Activated CD8-positive, alpha-beta memory T cell treated with anti-CD3 and anti-CD28 coated beads, Interleukin-2, amount 10 ng/mL, durations not matched to agents 7 days and 5 days (primary cell): Measurements from ENCODE around the gene RAB24. TPM values are rescaled to one million over a fixed set of nuclear protein-coding genes. Genes with fewer than 3 reads are reported as not detected.
"Not testable (repeated sequence)": the region's sequence is repeated elsewhere in the genome, so short reads cannot be mapped to it uniquely, and the experiment has no call there.

ENCODE experiments used
- ATAC-seq: fragments of 150-1000 bp; cut with Tn5 transposase; one replicate; pipeline ENCODE4 v1.10.0; 2021; ENCODE audit warnings: moderate library complexity
- CTCF ChIA-PET: fragments of 350-600 bp; sonication (Branson Sonifier 250); formaldehyde crosslinking; loops from one replicate; lab custom pipeline; 2021; ENCODE audit warnings: antibody characterized with exemption; lab: Charles Lee
- DNase-seq: peaks from one replicate; pipeline ENCODE4 v3.0.0-alpha.2; 2020
- H3K27ac Mint-ChIP-seq: one replicate; pipeline ENCODE4 v1.8.0; 2021; ENCODE audit warnings: mild to moderate bottlenecking, mixed read lengths
- H3K27me3 Mint-ChIP-seq: one replicate; pipeline ENCODE4 v1.8.0; 2021; ENCODE audit warnings: mixed read lengths
- H3K36me3 Mint-ChIP-seq: one replicate; pipeline ENCODE4 v1.8.0; 2021; ENCODE audit warnings: mild to moderate bottlenecking, mixed read lengths
- H3K4me1 Mint-ChIP-seq: one replicate; pipeline ENCODE4 v1.8.0; 2021; ENCODE audit warnings: mixed read lengths
- H3K4me3 Mint-ChIP-seq: one replicate; pipeline ENCODE4 v1.8.0; 2021; ENCODE audit warnings: mild to moderate bottlenecking, moderate library complexity, mixed read lengths
- H3K9me3 Mint-ChIP-seq: one replicate; pipeline ENCODE4 v1.8.0; 2022; ENCODE audit warnings: low read depth, mixed read lengths
- total RNA-seq, 2 experiments: library from RNA; stranded (reverse); gene quantifications; one replicate each; pipeline ENCODE4 v1.2.3, GENCODE V29; 2021

Gene RAB24
- total RNA-seq, 2 experiments from 2014 or later: 40.5 to 50.8 TPM

GRCh38 chr5:177306674-177307543 is 3.4 kb upstream of the RAB24 start:
- Mint-ChIP-seq H3K4me1 (peaks cover 56% of the 10 kb centered on the region), H3K4me3 (no peak overlapping the region), H3K36me3 (peaks cover 54% of the 10 kb centered on the region), H3K27me3 (no peaks in the 10 kb centered on the region), H3K9me3 (no peaks in the 10 kb centered on the region), H3K27ac (peak overlapping the region; percentile 69)
- DNase-seq (no peak), ATAC-seq (no peak)
- CTCF ChIA-PET: interaction anchor here (1.3 to 8.1 kb wide), 5 partner anchors 9 to 193 kb away, joined by 4 to 79 read pairs (median 57); partner anchors contain the start of gene LMAN2

GRCh38 chr5:177306103-177306640 is 2.7 kb upstream of the RAB24 start:
- H3K4me3 Mint-ChIP-seq, H3K27me3 Mint-ChIP-seq, DNase-seq, ATAC-seq, H3K9me3 Mint-ChIP-seq: not testable (repeated sequence)
- Mint-ChIP-seq H3K36me3 (peaks cover 60% of the 10 kb centered on the region), H3K27ac (peak overlapping the region; percentile 47), H3K4me1 (peaks cover 64% of the 10 kb centered on the region)
- CTCF ChIA-PET: interaction anchor here (0.8 to 8.1 kb wide), 5 partner anchors 10 to 201 kb away, joined by 3 to 79 read pairs (median 4); partner anchors contain the start of gene LMAN2

GRCh38 chr5:177304392-177305119 is 1.0 kb upstream of the RAB24 start:
- H3K36me3 Mint-ChIP-seq: peaks cover 62% of the 10 kb centered on the region
- peak; percentile 66 for DNase-seq
- H3K27me3 Mint-ChIP-seq: no peaks in the 10 kb centered on the region

GRCh38 chr5:177303925-177304391 is 439 bp upstream of the RAB24 start:
- H3K27ac Mint-ChIP-seq: peak overlapping the region; percentile 94
- peaks cover 66% of the 10 kb centered on the region for H3K4me1 Mint-ChIP-seq
- no peaks in the 10 kb centered on the region for H3K9me3 Mint-ChIP-seq
- peak overlapping the region; percentile 89 for H3K4me3 Mint-ChIP-seq
- ATAC-seq (peak; percentile 5), DNase-seq (peak; percentile 63)
- CTCF ChIA-PET: interaction anchor here (0.6 to 3.7 kb wide), 14 partner anchors 8 to 193 kb away, joined by 3 to 22 read pairs (median 4); partner anchors contain the start of genes MXD3 and PDLIM7
- H3K27me3 Mint-ChIP-seq: no peaks in the 10 kb centered on the region
- H3K36me3 Mint-ChIP-seq: peaks cover 59% of the 10 kb centered on the region

More at GRCh38 chr5:177304392-177305119, 1.0 kb upstream of the RAB24 start:
- CTCF ChIA-PET: interaction anchor here (0.6 to 1.6 kb wide), 9 partner anchors 11 to 190 kb away, joined by 3 to 4 read pairs (median 3); no protein-coding TSS in a partner anchor
- ATAC-seq: no peak
- Mint-ChIP-seq H3K4me1 (peaks cover 66% of the 10 kb centered on the region), H3K4me3 (peak overlapping the region; percentile 89), H3K9me3 (no peaks in the 10 kb centered on the region), H3K27ac (peak overlapping the region; percentile 94)

GRCh38 chr5:177302354-177303110 is 987 bp downstream of the RAB24 start:
- Mint-ChIP-seq H3K27me3 (no peaks in the 10 kb centered on the region), H3K4me1 (peaks cover 75% of the 10 kb centered on the region), H3K27ac (peak overlapping the region; percentile 88), H3K36me3 (peaks cover 65% of the 10 kb centered on the region), H3K4me3 (peak overlapping the region; percentile 89), H3K9me3 (no peaks in the 10 kb centered on the region)
- DNase-seq (no peak), ATAC-seq (no peak)
- CTCF ChIA-PET: interaction anchor here (1.1 to 4.9 kb wide), 10 partner anchors 7 to 192 kb away, joined by 3 to 34 read pairs (median 6); partner anchors contain the start of gene MXD3

GRCh38 chr5:177301503-177302165 is 1.9 kb downstream of the RAB24 start:
- Mint-ChIP-seq H3K4me3 (peak overlapping the region; percentile 89), H3K27ac (peak overlapping the region; percentile 94), H3K4me1 (peaks cover 77% of the 10 kb centered on the region), H3K36me3 (peaks cover 63% of the 10 kb centered on the region), H3K27me3 (no peaks in the 10 kb centered on the region), H3K9me3 (no peaks in the 10 kb centered on the region)
- ATAC-seq (no peak), DNase-seq (no peak)
- CTCF ChIA-PET: interaction anchor here (0.7 to 4.9 kb wide), 8 partner anchors 8 to 191 kb away, joined by 3 to 34 read pairs (median 6); no protein-coding TSS in a partner anchor

- Mint-ChIP-seq H3K9me3 (no peaks in the 10 kb centered on the region), H3K27me3 (no peaks in the 10 kb centered on the region), H3K4me1 (peaks cover 77% of the 10 kb centered on the region), H3K36me3 (peaks cover 59% of the 10 kb centered on the region), H3K4me3 (peak overlapping the region; percentile 64), H3K27ac (peak overlapping the region; percentile 94)
- CTCF ChIA-PET: interaction anchor here (0.7 to 4.9 kb wide), 8 partner anchors 9 to 190 kb away, joined by 3 to 34 read pairs (median 6); no protein-coding TSS in a partner anchor
- DNase-seq: no peak
- ATAC-seq: no peak
These were observed 2.6 kb downstream of the RAB24 start for GRCh38 chr5:177300951-177301350.

GRCh38 chr5:177300236-177300880 is 3.2 kb downstream of the RAB24 start:
- Mint-ChIP-seq H3K4me3 (peak overlapping the region; percentile 64), H3K36me3 (peaks cover 58% of the 10 kb centered on the region)
- CTCF ChIA-PET: interaction anchor here (1.3 to 4.9 kb wide), 7 partner anchors 9 to 188 kb away, joined by 3 to 34 read pairs (median 7); partner anchors contain the start of gene LMAN2

GRCh38 chr5:177299697-177300096 is 3.8 kb downstream of the RAB24 start:
- peak overlapping the region; percentile 77 for H3K27ac Mint-ChIP-seq
- CTCF ChIA-PET: interaction anchor here (0.6 to 4.9 kb wide), 6 partner anchors 10 to 186 kb away, joined by 3 to 34 read pairs (median 4); partner anchors contain the start of gene LMAN2
- peaks cover 57% of the 10 kb centered on the region for H3K36me3 Mint-ChIP-seq
- no peaks in the 10 kb centered on the region for H3K27me3 Mint-ChIP-seq
- H3K4me3 Mint-ChIP-seq: no peak overlapping the region
- DNase-seq (no peak), ATAC-seq (no peak)
- H3K4me1 Mint-ChIP-seq: peaks cover 77% of the 10 kb centered on the region
- H3K9me3 Mint-ChIP-seq: no peaks in the 10 kb centered on the region

More at GRCh38 chr5:177300236-177300880, 3.2 kb downstream of the RAB24 start:
- no peaks in the 10 kb centered on the region for H3K9me3 Mint-ChIP-seq
- H3K4me1 Mint-ChIP-seq: peaks cover 77% of the 10 kb centered on the region
- H3K27ac Mint-ChIP-seq: peak overlapping the region; percentile 94
- peak; percentile 86 for DNase-seq
- no peaks in the 10 kb centered on the region for H3K27me3 Mint-ChIP-seq
- peak; percentile 64 for ATAC-seq

- H3K9me3 Mint-ChIP-seq: no peaks in the 10 kb centered on the region
- DNase-seq (no peak), ATAC-seq (no peak)
- no peaks in the 10 kb centered on the region for H3K27me3 Mint-ChIP-seq
- peaks cover 78% of the 10 kb centered on the region for H3K4me1 Mint-ChIP-seq
- no peak overlapping the region for H3K27ac Mint-ChIP-seq
- CTCF ChIA-PET: interaction anchor here (1.0 to 4.9 kb wide), 5 partner anchors 12 to 186 kb away, joined by 3 to 34 read pairs (median 5); no protein-coding TSS in a partner anchor
- H3K36me3 Mint-ChIP-seq: peaks cover 63% of the 10 kb centered on the region
- no peak overlapping the region for H3K4me3 Mint-ChIP-seq
These were observed 5.6 kb downstream of the RAB24 start for GRCh38 chr5:177297922-177298321.

- Mint-ChIP-seq H3K4me1 (peaks cover 72% of the 10 kb centered on the region), H3K27me3 (no peaks in the 10 kb centered on the region), H3K4me3 (no peak overlapping the region), H3K9me3 (no peaks in the 10 kb centered on the region), H3K36me3 (peaks cover 67% of the 10 kb centered on the region), H3K27ac (peak overlapping the region; percentile 82)
- no peak for DNase-seq
- CTCF ChIA-PET: interaction anchor here (0.8 to 1.8 kb wide), 7 partner anchors 13 to 225 kb away, joined by 3 to 8 read pairs (median 3); no protein-coding TSS in a partner anchor
- ATAC-seq: peak; percentile 15
These were observed 6.9 kb downstream of the RAB24 start for GRCh38 chr5:177296581-177296980.
